GM13977 (cell line): ENCODE results near the gene CFAP90.
A peak's percentile ranks its signal among the peaks of the same experiment; 100 is the strongest.

ENCODE experiments used
- DNase-seq: peaks from one replicate; pipeline ENCODE4 v3.0.0; 2012; ENCODE audit warnings: low spot score
- in situ Hi-C: fragments of 300-500 bp; cut with MboI; formaldehyde crosslinking; loops from one replicate; pipeline ENCODE4 v1.12.0; 2022; ENCODE audit warnings: low sequenced_read_pairs, low pct_unique_long_range_greater_than_20kb, mixed read lengths, inconsistent platforms; ENCODE audit not compliant: unreplicated experiment
- TF ChIP-seq, protein P1 (sequence below): IDR thresholded peaks from 2 replicates; pipeline ENCODE4 v1.5.1; 2012; ENCODE audit warnings: mild to moderate bottlenecking, control low read depth; ENCODE audit not compliant: insufficient read depth; ENCODE audit errors: extremely low read depth, missing control alignments

Gene CFAP90

DNA sequence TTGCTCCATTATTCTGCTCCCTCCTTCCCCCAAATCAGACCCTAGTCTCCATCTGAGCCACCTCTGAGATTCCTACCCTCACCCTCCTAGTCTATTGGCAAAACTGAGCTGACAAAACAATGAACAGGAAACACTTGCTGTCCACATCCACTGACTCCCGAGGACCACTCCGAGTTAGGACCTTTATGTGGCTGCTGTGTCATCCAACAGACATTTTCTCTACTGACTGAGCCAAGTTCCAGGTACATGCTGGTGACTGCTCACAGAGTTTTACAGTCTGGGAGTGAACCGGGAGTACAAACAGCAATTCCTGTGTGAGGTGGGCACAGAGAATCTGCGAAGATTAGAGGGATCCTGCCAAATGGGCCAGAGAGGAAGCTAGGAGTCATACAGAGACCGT, 39.2 kb downstream of the CFAP90 start:
- in situ Hi-C loops, result no loop called here
- DNase-seq, result no peak
- TF ChIP-seq, protein P1, sequence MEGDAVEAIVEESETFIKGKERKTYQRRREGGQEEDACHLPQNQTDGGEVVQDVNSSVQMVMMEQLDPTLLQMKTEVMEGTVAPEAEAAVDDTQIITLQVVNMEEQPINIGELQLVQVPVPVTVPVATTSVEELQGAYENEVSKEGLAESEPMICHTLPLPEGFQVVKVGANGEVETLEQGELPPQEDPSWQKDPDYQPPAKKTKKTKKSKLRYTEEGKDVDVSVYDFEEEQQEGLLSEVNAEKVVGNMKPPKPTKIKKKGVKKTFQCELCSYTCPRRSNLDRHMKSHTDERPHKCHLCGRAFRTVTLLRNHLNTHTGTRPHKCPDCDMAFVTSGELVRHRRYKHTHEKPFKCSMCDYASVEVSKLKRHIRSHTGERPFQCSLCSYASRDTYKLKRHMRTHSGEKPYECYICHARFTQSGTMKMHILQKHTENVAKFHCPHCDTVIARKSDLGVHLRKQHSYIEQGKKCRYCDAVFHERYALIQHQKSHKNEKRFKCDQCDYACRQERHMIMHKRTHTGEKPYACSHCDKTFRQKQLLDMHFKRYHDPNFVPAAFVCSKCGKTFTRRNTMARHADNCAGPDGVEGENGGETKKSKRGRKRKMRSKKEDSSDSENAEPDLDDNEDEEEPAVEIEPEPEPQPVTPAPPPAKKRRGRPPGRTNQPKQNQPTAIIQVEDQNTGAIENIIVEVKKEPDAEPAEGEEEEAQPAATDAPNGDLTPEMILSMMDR, result no peak

DNA sequence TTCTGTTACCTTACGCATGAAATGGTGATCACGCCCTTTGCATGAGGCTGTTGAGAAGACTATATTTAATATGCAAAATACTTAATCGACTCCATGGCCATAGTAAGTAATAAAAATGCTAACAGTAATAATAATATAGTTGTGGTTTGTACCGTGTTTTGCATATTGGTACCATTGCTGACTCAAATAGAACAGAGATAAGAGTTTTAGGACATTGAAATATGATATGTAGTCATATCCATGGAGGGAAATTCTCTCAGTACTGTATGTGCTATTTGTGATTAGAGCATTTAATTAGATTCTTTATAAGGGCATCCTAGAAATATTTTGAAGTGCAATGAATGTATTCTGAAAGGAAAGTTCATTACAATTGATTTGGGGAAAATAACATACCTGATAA, 41.9 kb downstream of the CFAP90 start:
- DNase-seq, result no peak
- in situ Hi-C loops, result no loop called here
- TF ChIP-seq, protein P1, result no peak

DNA sequence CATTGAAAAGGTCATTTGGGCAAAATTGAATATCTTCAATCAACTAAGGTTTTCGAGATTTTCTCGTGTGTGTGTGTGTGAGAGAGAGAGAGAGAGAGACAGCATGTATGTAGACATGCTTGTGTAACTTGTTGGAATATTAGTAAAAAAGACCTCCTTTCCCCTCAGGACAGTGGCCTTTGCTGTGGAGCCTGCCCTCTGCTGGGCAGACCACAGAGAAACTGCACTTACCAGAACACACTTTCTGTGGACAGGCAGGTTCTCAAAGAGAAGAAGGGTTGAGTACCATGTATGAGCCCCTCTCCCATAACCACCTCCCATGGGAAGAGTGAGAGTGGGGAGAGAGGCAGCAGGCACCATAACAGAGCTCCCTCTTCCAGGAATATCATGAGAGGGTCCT, 45.6 kb downstream of the CFAP90 start:
- in situ Hi-C loops, result no loop called here
- TF ChIP-seq, protein P1, result peak; percentile 59
- DNase-seq, result no peak

DNA sequence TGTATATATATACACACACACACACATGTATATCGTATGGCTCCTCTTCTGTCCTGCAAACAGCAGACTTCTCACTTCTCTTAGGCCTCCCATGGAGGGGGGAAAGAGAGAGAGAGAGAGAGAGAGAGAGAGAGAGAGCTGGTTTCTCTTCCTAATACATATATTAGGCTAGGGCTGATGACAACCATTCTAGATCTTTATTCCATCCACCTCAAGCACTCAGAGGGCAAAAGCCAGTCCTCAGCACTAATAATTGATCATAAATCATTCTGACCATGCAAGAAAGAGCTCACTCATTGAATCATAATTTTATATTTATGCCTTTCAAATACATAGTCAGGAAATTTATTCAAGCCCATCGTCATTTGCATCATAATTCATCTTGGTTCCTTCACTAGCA, 47.0 kb downstream of the CFAP90 start:
- no peak for DNase-seq
- in situ Hi-C loops, result no loop called here
- TF ChIP-seq, protein P1, result no peak

DNA sequence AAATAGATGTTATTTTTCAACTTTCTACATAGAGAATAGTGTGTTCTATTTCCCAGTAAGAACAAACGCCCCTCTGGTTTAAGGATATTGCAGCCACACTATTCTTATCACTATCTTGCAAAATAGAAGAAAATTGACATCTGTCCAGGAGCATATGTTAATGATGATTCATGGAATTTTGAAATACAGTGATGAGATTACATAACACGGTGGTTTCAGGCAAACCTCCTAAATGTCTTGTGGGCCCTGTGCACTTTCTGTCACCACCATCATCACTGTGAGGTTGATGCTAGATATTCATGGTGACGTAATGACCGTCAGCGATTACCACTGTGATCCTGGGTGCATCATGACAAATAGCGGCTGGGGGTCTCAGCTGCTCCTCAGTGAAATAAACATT, 48.1 kb downstream of the CFAP90 start:
- TF ChIP-seq, protein P1, result no peak
- in situ Hi-C loops, result no loop called here
- DNase-seq, result no peak

DNA sequence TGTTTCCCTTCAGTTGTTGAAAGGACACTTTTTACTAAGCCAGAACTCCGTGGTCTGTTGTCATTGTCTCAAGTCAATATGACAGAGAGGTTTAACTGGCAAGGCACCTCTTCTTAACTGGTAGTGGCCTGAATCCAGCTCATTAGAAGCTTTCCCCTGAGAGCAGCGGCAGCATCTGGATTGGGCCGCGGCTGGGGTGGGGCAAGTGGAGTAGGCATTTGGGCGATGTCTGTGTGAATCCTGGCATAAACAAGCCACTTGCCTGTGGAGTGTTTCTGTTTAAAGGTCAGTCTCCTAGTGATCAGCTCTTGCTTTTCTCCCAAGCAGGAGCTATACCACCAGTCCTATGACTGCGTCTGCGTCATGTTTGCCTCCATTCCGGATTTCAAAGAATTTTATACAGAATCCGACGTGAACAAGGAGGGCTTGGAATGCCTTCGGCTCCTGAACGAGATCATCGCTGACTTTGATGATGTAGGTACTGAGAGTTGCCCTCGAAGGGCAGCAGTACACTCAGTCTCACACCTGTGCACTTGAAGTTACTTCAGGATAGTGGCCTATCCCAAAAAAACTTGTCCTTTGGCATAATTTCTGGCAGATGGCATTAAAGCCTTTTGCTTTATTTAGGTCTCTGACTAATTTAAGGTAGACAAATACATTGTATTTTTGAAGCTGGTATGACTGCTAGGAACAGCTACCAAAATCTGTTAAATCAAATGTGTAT, 48.9 kb downstream of the CFAP90 start:
- TF ChIP-seq, protein P1, result no peak
- no peak for DNase-seq
- in situ Hi-C loops, result no loop called here

DNA sequence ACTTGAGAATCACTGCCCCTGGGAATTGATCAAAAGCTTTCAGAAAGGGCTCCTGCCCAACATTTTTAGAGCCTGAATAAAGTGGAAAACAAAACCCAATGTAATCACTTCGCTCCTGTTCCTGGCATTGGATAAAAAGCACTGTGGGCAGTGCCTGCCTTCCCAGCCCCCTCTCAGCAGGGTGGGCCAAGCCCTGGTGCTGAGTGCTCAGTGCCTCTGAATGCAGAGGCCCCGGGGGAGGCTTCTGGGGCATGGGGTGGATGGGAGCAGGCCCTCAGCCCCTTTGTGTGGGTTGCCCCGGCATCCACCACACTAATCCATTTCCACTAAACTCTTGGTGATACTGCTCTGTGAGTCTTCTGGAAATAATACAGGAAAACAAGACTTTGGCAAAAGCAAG, 55.6 kb downstream of the CFAP90 start:
- in situ Hi-C loops, result no loop called here

More for the DNA sequence above, 55.6 kb downstream of the CFAP90 start:
- no peak for DNase-seq
- TF ChIP-seq, protein P1, result no peak
